ENCODE measurements around the gene NCKAP5. TPM values are rescaled to one million over a fixed set of nuclear protein-coding genes. Genes with fewer than 3 reads are reported as not detected.

The NCKAP5 gene
- total and polyA plus RNA-seq, 9 of the 15 experiments (the other 6 are each of a cell fraction or from before 2014, with no cell fraction given): not detected

- FAIRE-seq: no peak
- TF ChIP-seq TFAM (CRISPR knock-in tag; conservative IDR thresholded peaks at IDR 0.05) (no peak), E4F1 (CRISPR knock-in tag; IDR thresholded peaks at IDR 0.05; ENCODE audit: borderline replicate concordance) (no peak), CBX5 (IDR thresholded peaks at IDR 0.05; ENCODE audit: borderline replicate concordance, low read depth) (no peak), SIN3A (IDR thresholded peaks at IDR 0.05; ENCODE audit: borderline replicate concordance in 2 of 2, control insufficient read depth in 1 of 2, low read depth in 2 of 2, low read length in 2 of 2) (no peak), IRF2 (CRISPR knock-in tag; IDR thresholded peaks at IDR 0.05) (no peak), NELFE (IDR thresholded peaks at IDR 0.05; ENCODE audit: insufficient read depth, insufficient read length) (no peak)
- Histone ChIP-seq H2AFZ (ENCODE audit: low read depth, low read length) (no peak overlapping the region), H3K9me1 (ENCODE audit: control insufficient read depth, insufficient read depth, low read length) (no peaks in the 10 kb centered on the region), H3K27ac (ENCODE audit: extremely low read depth, low read depth, low read length) (no peak overlapping the region), H3K4me1 (replicated peaks in 1 of 2; ENCODE audit: control insufficient read depth in 2 of 2, insufficient read depth in 2 of 2, low read length in 2 of 2) (no peaks in the 10 kb centered on the region), H3K36me3 (ENCODE audit: control insufficient read depth, insufficient read depth, low read length) (no peaks in the 10 kb centered on the region), H3K27me3 (ENCODE audit: control insufficient read depth in 2 of 2, insufficient read depth in 2 of 2, low read length in 2 of 2) (no peaks in the 10 kb centered on the region), H3K4me2 (ENCODE audit: insufficient read depth, low read length) (no peak overlapping the region), H4K20me1 (replicated peaks; ENCODE audit: control insufficient read depth, insufficient read depth, low read length) (no peaks in the 10 kb centered on the region), H3K9me3 (replicated peaks; ENCODE audit: control insufficient read depth, insufficient read depth, low read depth, low read length) (no peaks in the 10 kb centered on the region), H3K9ac (ENCODE audit: insufficient read depth in 1 of 2, low read depth in 2 of 2, low read length in 2 of 2) (no peak overlapping the region), H3K79me2 (ENCODE audit: control insufficient read depth, insufficient read depth, low read length) (no peaks in the 10 kb centered on the region), H3K4me3 (no peak overlapping the region)
- BruUV-seq (replicated peaks): no TSS peak
- WGBS (ENCODE audit: insufficient coverage, low coverage, missing lambda C conversion rate): 0% methylated on average over 2 of the region's 2 CpGs
- CTCF ChIA-PET (ENCODE audit: low intra/inter-chr PET ratio): no interaction called here
- POLR2A ChIA-PET: no interaction called here
- intact Hi-C loops (cut with micrococcal nuclease) (no loop called here), in situ Hi-C loops (cut with MboI) (no loop called here)
- ATAC-seq: no peak
- no peak for DNase-seq (ENCODE audit: extremely low read depth in 1 of 4, low spot score in 3 of 4)
Observed at GRCh38 chr2:132678483-132678882, 889.8 kb downstream of the NCKAP5 start.

Data from K562 (cell line).